Measurements from ENCODE around the gene C4orf51. TPM values are rescaled to one million over a fixed set of nuclear protein-coding genes. Genes with fewer than 3 reads are reported as not detected.

The C4orf51 gene
- total RNA-seq, 1 experiment from 2014 or later, result not detected

DNA sequence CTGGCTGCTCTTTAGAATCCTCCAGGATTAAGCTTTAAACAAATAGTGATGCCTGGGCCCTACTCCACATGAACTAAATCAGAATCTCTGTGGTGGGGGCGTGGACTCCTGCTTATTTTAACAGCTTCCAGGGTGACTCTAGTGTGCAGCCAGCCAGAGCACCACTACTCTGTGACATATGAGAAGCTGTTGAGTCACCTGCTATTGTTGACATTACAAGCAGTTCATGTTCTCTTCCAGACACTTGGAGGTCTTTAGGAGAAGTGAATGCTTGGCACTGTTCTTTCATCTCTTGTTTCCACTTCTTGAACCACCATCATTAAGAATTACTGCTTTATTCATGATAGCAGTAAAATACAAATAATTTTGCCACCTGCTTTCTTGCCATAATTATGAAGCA is 426 bp upstream of the C4orf51 start:
- no peak overlapping the region for H2AFZ ChIP-seq (ENCODE audit: low read length)
- no peaks in the 10 kb centered on the region for H3K9me3 ChIP-seq (ENCODE audit: low read length)
- H3K4me3 ChIP-seq (ENCODE audit: low read length), result no peak overlapping the region
- H3K27me3 ChIP-seq (ENCODE audit: low read length), result no peaks in the 10 kb centered on the region
- DNase-seq (peak; percentile 92), ATAC-seq (peak; percentile 100)
- CTCF ChIA-PET, result no interaction called here
- intact Hi-C loops (cut with micrococcal nuclease), result loop anchor here (1.0 kb wide), 1 partner anchor 56 kb away; no protein-coding TSS in a partner anchor
- BruUV-seq (replicated peaks), result no TSS peak
- H3K36me3 ChIP-seq (ENCODE audit: low read depth, low read length), result no peaks in the 10 kb centered on the region
- peak overlapping the region; percentile 32 for H3K27ac ChIP-seq (ENCODE audit: low read length)
- no peak overlapping the region for H3K9ac ChIP-seq (ENCODE audit: low read length)
- POLR2A ChIA-PET (ENCODE audit: unreplicated experiment), result interaction anchor here (0.5 kb wide), 1 partner anchor 259 kb away, joined by 8 read pairs; no protein-coding TSS in a partner anchor
- no peak for TF ChIP-seq EZH2phosphoT487 (IDR thresholded peaks at IDR 0.05; ENCODE audit: borderline replicate concordance, low read length)
- TF ChIP-seq EZH2 (IDR thresholded peaks at IDR 0.05; ENCODE audit: low read length, unreplicated experiment), result no peak
- TF ChIP-seq, protein P1, sequence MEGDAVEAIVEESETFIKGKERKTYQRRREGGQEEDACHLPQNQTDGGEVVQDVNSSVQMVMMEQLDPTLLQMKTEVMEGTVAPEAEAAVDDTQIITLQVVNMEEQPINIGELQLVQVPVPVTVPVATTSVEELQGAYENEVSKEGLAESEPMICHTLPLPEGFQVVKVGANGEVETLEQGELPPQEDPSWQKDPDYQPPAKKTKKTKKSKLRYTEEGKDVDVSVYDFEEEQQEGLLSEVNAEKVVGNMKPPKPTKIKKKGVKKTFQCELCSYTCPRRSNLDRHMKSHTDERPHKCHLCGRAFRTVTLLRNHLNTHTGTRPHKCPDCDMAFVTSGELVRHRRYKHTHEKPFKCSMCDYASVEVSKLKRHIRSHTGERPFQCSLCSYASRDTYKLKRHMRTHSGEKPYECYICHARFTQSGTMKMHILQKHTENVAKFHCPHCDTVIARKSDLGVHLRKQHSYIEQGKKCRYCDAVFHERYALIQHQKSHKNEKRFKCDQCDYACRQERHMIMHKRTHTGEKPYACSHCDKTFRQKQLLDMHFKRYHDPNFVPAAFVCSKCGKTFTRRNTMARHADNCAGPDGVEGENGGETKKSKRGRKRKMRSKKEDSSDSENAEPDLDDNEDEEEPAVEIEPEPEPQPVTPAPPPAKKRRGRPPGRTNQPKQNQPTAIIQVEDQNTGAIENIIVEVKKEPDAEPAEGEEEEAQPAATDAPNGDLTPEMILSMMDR (conservative IDR thresholded peaks at IDR 0.05; ENCODE audit: low read depth, low read length), result no peak
- H3F3A ChIP-seq (ENCODE audit: low read length, unreplicated experiment), result no peaks in the 10 kb centered on the region
- H3K9me2 ChIP-seq (replicated peaks; ENCODE audit: low read length), result no peaks in the 10 kb centered on the region
- peak overlapping the region; percentile 39 for H3K4me2 ChIP-seq (ENCODE audit: low read length)
- no peaks in the 10 kb centered on the region for H4K20me1 ChIP-seq (ENCODE audit: low read length)
- H3K79me2 ChIP-seq (ENCODE audit: low read length), result no peaks in the 10 kb centered on the region
- peaks cover 16% of the 10 kb centered on the region for H3K4me1 ChIP-seq (ENCODE audit: insufficient read depth, low read length)

DNA sequence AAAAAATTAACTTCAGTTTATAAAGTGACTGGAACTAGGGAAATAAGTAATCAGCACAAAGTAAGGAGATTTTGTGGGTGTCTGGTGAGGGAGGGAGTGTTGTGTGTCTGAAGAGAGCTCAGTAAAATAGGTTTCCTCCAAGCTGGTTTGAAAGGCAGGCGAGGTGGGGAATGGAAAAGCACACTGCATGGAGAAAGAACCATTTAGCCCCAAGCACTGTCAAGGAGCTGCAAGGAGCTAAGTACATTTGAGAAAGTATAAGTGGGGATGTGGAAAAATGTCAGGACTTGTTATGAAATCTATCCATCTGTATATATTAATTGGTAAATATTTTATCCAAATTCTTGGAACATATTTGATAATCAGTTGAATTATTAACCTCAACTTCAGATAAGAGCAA is 956 bp downstream of the C4orf51 start:
- H3K27ac ChIP-seq (ENCODE audit: low read length), result no peak overlapping the region
- no peaks in the 10 kb centered on the region for H3K27me3 ChIP-seq (ENCODE audit: low read length)
- H4K20me1 ChIP-seq (ENCODE audit: low read length), result no peaks in the 10 kb centered on the region
- ATAC-seq (no peak), DNase-seq (no peak)
- H2AFZ ChIP-seq (ENCODE audit: low read length), result no peak overlapping the region
- CTCF ChIA-PET, result no interaction called here
- H3K9me3 ChIP-seq (ENCODE audit: low read length), result no peaks in the 10 kb centered on the region
- intact Hi-C loops (cut with micrococcal nuclease), result no loop called here
- no peaks in the 10 kb centered on the region for H3K36me3 ChIP-seq (ENCODE audit: low read depth, low read length)
- H3K9me2 ChIP-seq (replicated peaks; ENCODE audit: low read length), result no peaks in the 10 kb centered on the region
- no peak overlapping the region for H3K4me2 ChIP-seq (ENCODE audit: low read length)
- TF ChIP-seq, protein P1 (conservative IDR thresholded peaks at IDR 0.05; ENCODE audit: low read depth, low read length), result no peak
- TF ChIP-seq EZH2 (IDR thresholded peaks at IDR 0.05; ENCODE audit: low read length, unreplicated experiment), result no peak
- H3K79me2 ChIP-seq (ENCODE audit: low read length), result no peaks in the 10 kb centered on the region
- POLR2A ChIA-PET (ENCODE audit: unreplicated experiment), result interaction anchor here (0.6 kb wide), 1 partner anchor 364 kb away, joined by 3 read pairs; no protein-coding TSS in a partner anchor
- BruUV-seq (replicated peaks), result no TSS peak
- no peaks in the 10 kb centered on the region for H3F3A ChIP-seq (ENCODE audit: low read length, unreplicated experiment)
- H3K9ac ChIP-seq (ENCODE audit: low read length), result no peak overlapping the region
- H3K4me1 ChIP-seq (ENCODE audit: insufficient read depth, low read length), result peaks cover 16% of the 10 kb centered on the region
- H3K4me3 ChIP-seq (ENCODE audit: low read length), result no peak overlapping the region

- POLR2A ChIA-PET (ENCODE audit: unreplicated experiment), result interaction anchor here (0.6 kb wide), 1 partner anchor 364 kb away, joined by 3 read pairs; no protein-coding TSS in a partner anchor
- intact Hi-C loops (cut with micrococcal nuclease), result no loop called here
Measured at GRCh38 chr4:145681518-145681917, 1.6 kb downstream of the C4orf51 start.

More at GRCh38 chr4:145681518-145681917, 1.6 kb downstream of the C4orf51 start:
- no peak overlapping the region for H2AFZ ChIP-seq (ENCODE audit: low read length)
- H3K9me3 ChIP-seq (ENCODE audit: low read length), result no peaks in the 10 kb centered on the region
- no peak overlapping the region for H3K9ac ChIP-seq (ENCODE audit: low read length)
- H3K27me3 ChIP-seq (ENCODE audit: low read length), result no peaks in the 10 kb centered on the region
- no peak overlapping the region for H3K4me2 ChIP-seq (ENCODE audit: low read length)
- H3K27ac ChIP-seq (ENCODE audit: low read length), result no peak overlapping the region
- no peak for DNase-seq
- H3K79me2 ChIP-seq (ENCODE audit: low read length), result no peaks in the 10 kb centered on the region
- H3K4me3 ChIP-seq (ENCODE audit: low read length), result no peak overlapping the region
- no peak for ATAC-seq
- CTCF ChIA-PET, result no interaction called here
- BruUV-seq (replicated peaks), result no TSS peak
- no peak for TF ChIP-seq EZH2 (IDR thresholded peaks at IDR 0.05; ENCODE audit: low read length, unreplicated experiment)
- no peak for TF ChIP-seq EZH2phosphoT487 (IDR thresholded peaks at IDR 0.05; ENCODE audit: borderline replicate concordance, low read length)
- TF ChIP-seq, protein P1 (conservative IDR thresholded peaks at IDR 0.05; ENCODE audit: low read depth, low read length), result no peak
- H3K9me2 ChIP-seq (replicated peaks; ENCODE audit: low read length), result no peaks in the 10 kb centered on the region
- no peaks in the 10 kb centered on the region for H4K20me1 ChIP-seq (ENCODE audit: low read length)
- H3F3A ChIP-seq (ENCODE audit: low read length, unreplicated experiment), result no peaks in the 10 kb centered on the region
- peaks cover 16% of the 10 kb centered on the region for H3K4me1 ChIP-seq (ENCODE audit: insufficient read depth, low read length)
- no peaks in the 10 kb centered on the region for H3K36me3 ChIP-seq (ENCODE audit: low read depth, low read length)
